ENCODE data around the gene TTC21B. TPM values are rescaled to one million over a fixed set of nuclear protein-coding genes. Genes with fewer than 3 reads are reported as not detected.

Gene TTC21B
- total and polyA plus RNA-seq, 2 experiments from 2014 or later = 5.7 to 24.3 TPM

DNA sequence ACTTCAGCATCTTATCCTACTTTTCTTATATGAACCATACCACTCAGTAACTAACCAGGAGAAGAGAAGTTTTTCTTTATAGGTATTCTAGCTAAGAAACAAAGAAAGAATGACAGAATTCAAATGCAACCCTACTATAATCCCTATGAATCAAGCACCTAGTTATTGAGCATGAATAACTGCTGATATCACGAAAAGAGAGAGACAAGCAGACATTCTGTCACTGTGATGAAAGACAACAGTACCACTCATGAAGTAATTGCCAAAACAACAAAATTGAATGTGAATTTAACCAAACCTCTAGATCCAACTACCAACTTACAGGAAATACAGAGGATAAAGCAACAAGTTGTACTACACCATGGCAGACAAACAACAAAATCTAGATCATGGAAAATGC lies 15.3 kb downstream of the TTC21B start:
- no peaks in the 10 kb centered on the region for H3K27me3 ChIP-seq

DNA sequence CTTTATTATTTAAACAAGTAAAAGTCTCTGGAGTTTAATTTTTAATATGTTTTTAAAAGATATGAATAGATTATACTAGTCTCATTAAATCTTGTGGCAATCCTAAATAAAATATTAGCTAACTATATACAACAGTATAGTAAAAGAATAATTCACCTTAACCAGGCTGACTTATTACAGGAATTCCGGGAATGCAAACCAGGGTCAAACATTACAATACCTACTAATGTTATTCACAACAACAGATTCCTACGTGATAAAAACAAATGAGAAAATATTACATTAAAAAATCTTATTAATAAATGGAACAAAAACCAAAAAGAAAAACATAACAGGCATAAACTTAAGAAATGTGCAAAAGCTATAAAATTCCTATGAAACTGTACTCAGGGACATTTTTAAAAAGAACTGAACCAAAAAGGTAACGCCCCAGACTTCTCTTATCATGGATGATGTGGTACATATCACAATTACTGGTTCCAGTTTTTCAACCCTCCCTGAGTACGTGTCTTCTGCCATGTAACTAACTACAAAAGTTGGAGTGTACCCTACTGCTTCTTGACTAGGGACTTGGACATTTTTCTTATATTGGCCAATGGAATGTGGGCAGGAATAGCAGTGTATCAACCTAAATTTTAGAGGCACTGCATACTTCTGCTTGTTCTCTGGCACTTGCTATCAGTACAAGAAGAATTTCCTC lies 20.2 kb downstream of the TTC21B start:
- Histone ChIP-seq H3K4me3 (no peak overlapping the region), H2AFZ (no peak overlapping the region), H3K9me3 (ENCODE audit: low read depth) (no peaks in the 10 kb centered on the region), H3K9me2 (replicated peaks; ENCODE audit: insufficient read depth) (no peaks in the 10 kb centered on the region), H4K20me1 (ENCODE audit: insufficient read depth, poor library complexity, severe bottlenecking) (no peaks in the 10 kb centered on the region), H3K27ac (no peak overlapping the region), H3K4me1 (ENCODE audit: insufficient read depth) (no peaks in the 10 kb centered on the region), H3K27me3 (no peaks in the 10 kb centered on the region), H3K4me2 (no peak overlapping the region), H3K79me2 (no peaks in the 10 kb centered on the region), H3K36me3 (replicated peaks; ENCODE audit: insufficient read depth, low read depth) (no peaks in the 10 kb centered on the region)
- no peak for TF ChIP-seq EZH2phosphoT487 (IDR thresholded peaks at IDR 0.05; ENCODE audit: low read depth, severe bottlenecking, unreplicated experiment)
- no peak for TF ChIP-seq EZH2 (IDR thresholded peaks at IDR 0.05; ENCODE audit: borderline replicate concordance)
- 95% methylated on average over 4 of the region's 4 CpGs for WGBS (ENCODE audit: low lambda C conversion rate, missing lambda C conversion rate)
- no peak for DNase-seq (ENCODE audit: low spot score)

More for the DNA sequence above, 15.3 kb downstream of the TTC21B start:
- Histone ChIP-seq H3K4me2 (no peak overlapping the region), H4K20me1 (ENCODE audit: insufficient read depth, poor library complexity, severe bottlenecking) (no peaks in the 10 kb centered on the region), H3K4me1 (ENCODE audit: insufficient read depth) (no peaks in the 10 kb centered on the region), H3K4me3 (no peak overlapping the region), H3K9me2 (replicated peaks; ENCODE audit: insufficient read depth) (no peaks in the 10 kb centered on the region), H3K36me3 (replicated peaks; ENCODE audit: insufficient read depth, low read depth) (no peaks in the 10 kb centered on the region), H2AFZ (no peak overlapping the region), H3K27ac (no peak overlapping the region), H3K79me2 (no peaks in the 10 kb centered on the region), H3K9me3 (ENCODE audit: low read depth) (no peaks in the 10 kb centered on the region)
- TF ChIP-seq EZH2 (IDR thresholded peaks at IDR 0.05; ENCODE audit: borderline replicate concordance) = no peak
- TF ChIP-seq, protein P1, sequence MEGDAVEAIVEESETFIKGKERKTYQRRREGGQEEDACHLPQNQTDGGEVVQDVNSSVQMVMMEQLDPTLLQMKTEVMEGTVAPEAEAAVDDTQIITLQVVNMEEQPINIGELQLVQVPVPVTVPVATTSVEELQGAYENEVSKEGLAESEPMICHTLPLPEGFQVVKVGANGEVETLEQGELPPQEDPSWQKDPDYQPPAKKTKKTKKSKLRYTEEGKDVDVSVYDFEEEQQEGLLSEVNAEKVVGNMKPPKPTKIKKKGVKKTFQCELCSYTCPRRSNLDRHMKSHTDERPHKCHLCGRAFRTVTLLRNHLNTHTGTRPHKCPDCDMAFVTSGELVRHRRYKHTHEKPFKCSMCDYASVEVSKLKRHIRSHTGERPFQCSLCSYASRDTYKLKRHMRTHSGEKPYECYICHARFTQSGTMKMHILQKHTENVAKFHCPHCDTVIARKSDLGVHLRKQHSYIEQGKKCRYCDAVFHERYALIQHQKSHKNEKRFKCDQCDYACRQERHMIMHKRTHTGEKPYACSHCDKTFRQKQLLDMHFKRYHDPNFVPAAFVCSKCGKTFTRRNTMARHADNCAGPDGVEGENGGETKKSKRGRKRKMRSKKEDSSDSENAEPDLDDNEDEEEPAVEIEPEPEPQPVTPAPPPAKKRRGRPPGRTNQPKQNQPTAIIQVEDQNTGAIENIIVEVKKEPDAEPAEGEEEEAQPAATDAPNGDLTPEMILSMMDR (IDR thresholded peaks at IDR 0.05; ENCODE audit: poor library complexity) = no peak
- no peak for TF ChIP-seq EZH2phosphoT487 (IDR thresholded peaks at IDR 0.05; ENCODE audit: low read depth, severe bottlenecking, unreplicated experiment)
- no peak for DNase-seq (ENCODE audit: low spot score)
- 83% methylated on average over 1 of the region's 1 CpG for WGBS (ENCODE audit: low lambda C conversion rate, missing lambda C conversion rate)

DNA sequence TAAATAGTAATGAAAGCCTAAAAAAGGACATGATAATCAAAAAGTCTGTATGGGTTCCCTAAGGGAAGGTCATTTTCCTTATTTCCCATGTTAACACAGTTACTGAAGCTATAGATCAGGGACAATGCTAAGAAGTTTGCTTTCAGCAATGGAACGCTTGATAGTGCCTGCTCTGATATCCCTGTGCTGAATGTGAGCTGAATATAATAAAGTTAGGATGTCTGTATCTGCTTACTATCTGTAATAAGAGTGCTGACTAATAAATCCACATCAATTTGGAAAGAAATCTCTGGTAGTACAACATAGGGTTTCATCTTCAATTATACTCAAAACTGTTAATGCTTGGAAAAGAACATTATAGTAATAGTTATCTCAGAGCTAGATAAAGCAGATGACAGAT lies 25.8 kb downstream of the TTC21B start:
- Histone ChIP-seq H3K4me2 (no peak overlapping the region), H3K9me3 (ENCODE audit: low read depth) (no peaks in the 10 kb centered on the region), H3K4me3 (no peak overlapping the region), H3K4me1 (ENCODE audit: insufficient read depth) (no peaks in the 10 kb centered on the region), H3K9me2 (replicated peaks; ENCODE audit: insufficient read depth) (no peaks in the 10 kb centered on the region), H3K27ac (no peak overlapping the region), H3K79me2 (no peaks in the 10 kb centered on the region), H4K20me1 (ENCODE audit: insufficient read depth, poor library complexity, severe bottlenecking) (no peaks in the 10 kb centered on the region), H3K36me3 (replicated peaks; ENCODE audit: insufficient read depth, low read depth) (no peaks in the 10 kb centered on the region), H2AFZ (no peak overlapping the region), H3K27me3 (no peaks in the 10 kb centered on the region)
- TF ChIP-seq, protein P1 (IDR thresholded peaks at IDR 0.05; ENCODE audit: poor library complexity) = no peak
- no peak for TF ChIP-seq EZH2 (IDR thresholded peaks at IDR 0.05; ENCODE audit: borderline replicate concordance)
- no peak for TF ChIP-seq EZH2phosphoT487 (IDR thresholded peaks at IDR 0.05; ENCODE audit: low read depth, severe bottlenecking, unreplicated experiment)
- no peak for DNase-seq (ENCODE audit: low spot score)
- WGBS (ENCODE audit: low lambda C conversion rate, missing lambda C conversion rate) = 97% methylated on average over 1 of the region's 1 CpG

DNA sequence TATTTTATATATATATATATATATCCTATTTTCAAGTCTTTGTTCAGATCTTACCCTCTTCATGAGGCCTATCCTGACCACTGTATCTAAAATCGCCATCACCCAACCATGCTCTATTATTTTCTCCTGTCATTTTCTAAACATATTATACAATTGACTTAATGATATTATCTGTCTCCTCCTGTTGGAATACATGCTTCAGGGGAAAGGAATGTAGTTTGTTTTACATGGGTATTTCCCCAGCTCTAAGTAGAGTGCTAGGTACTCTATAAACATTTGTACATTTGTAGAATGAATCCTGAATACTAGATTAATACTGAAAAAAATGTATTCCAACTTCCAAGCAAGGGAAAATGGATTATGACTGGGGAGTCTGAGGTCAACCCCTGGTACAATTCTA lies 26.2 kb downstream of the TTC21B start:
- Histone ChIP-seq H4K20me1 (ENCODE audit: insufficient read depth, poor library complexity, severe bottlenecking) (no peaks in the 10 kb centered on the region), H3K4me3 (no peak overlapping the region), H3K4me2 (no peak overlapping the region), H3K79me2 (no peaks in the 10 kb centered on the region), H3K36me3 (replicated peaks; ENCODE audit: insufficient read depth, low read depth) (no peaks in the 10 kb centered on the region), H2AFZ (no peak overlapping the region), H3K4me1 (ENCODE audit: insufficient read depth) (no peaks in the 10 kb centered on the region), H3K9me3 (ENCODE audit: low read depth) (no peaks in the 10 kb centered on the region), H3K27ac (no peak overlapping the region), H3K27me3 (no peaks in the 10 kb centered on the region), H3K9me2 (replicated peaks; ENCODE audit: insufficient read depth) (no peaks in the 10 kb centered on the region)
- DNase-seq (ENCODE audit: low spot score) = no peak
- WGBS (ENCODE audit: low lambda C conversion rate, missing lambda C conversion rate) = 100% methylated on average over 1 of the region's 1 CpG
- TF ChIP-seq, protein P1 (IDR thresholded peaks at IDR 0.05; ENCODE audit: poor library complexity) = no peak
- no peak for TF ChIP-seq EZH2phosphoT487 (IDR thresholded peaks at IDR 0.05; ENCODE audit: low read depth, severe bottlenecking, unreplicated experiment)
- no peak for TF ChIP-seq EZH2 (IDR thresholded peaks at IDR 0.05; ENCODE audit: borderline replicate concordance)
